ENCODE results near the gene PAPOLA.

PAPOLA gene

DNA sequence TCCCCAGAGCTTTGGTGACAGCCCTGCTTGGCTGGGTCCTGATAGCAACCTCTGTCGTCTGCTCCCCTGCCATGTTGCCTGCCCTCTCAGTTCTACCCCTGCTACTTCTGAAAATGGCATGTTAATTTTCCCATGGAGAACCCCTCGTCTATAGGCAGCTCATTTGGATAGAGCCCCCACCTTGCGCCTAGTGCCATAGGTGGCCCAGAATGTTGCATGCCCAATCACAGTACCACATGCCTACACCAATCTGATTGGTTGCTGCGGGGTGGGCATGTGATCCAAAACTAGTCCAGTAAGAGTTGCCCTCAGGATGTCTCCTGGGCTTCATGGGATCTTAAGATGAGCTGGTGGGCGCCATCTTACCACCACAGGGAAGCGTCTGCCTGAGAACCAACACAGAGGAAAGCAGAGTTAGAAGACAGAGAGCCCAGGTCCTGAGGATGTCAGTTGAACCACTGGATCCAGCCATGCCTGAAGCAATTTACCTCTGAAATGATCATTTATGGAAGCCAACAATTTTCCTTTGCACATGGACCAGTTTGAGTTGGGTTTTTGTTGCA lies 85.7 kb downstream of the PAPOLA start:
- no peak for DNase-seq

DNA sequence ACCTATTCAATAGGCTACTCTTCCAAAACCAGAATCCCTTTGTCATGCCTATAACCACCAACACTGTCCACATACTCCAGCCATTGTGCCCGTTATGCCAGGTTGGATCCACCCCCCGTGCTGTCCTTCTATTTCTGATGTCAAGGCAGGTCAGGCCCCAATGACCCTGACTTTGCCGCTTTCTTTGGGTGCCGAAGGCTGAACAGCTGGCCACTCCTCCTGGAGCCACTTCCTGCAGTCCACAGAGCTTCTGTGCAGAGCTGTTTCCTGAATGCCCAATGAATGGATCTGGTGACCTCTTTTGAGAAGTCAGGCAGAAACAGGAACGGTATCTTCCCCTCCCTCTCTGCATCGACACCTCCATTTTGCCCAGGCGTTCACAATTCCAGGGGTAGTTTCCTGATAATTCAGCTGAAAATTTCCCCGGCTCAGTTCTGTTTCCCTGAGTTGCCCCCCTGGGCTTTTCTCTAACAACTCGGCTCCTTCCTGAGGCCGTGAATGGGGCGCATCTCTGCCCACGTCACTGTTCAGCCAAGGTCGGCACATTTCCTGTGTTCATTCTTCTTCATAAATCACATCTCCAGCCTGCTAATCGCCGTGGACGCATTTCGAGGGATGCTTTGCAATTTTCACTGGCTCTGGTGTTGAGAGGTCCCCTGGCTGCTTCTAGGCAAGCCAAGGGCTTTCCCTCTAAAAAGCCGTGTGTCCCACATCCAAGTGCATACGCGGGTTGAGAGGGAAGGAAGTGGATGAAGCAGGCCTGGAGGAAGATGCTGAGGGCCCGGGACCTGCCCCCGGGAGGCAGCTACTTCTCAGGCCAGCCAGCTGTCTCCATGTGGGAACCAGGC lies 86.5 kb downstream of the PAPOLA start:
- no peak for DNase-seq

DNA sequence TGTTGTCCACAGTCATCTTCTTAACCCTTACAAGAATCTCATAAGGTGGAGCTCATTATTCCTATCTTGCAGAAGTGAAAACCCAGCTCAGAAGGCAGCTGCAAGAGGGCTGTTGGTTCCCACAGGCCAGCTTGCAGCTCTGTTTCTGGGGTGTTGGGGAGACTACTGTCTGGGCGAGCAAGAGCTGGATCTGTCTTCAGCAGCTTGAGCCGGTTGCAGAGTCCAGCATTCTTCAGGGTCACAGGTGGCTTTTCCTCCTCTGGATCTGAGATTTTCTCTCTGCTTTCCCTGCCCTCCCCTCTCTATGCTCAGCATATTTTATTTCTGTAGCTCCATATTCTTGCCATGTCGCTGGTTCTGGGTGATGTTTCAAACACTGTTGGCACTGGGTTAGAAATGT lies 87.4 kb downstream of the PAPOLA start:
- DNase-seq, result no peak

DNA sequence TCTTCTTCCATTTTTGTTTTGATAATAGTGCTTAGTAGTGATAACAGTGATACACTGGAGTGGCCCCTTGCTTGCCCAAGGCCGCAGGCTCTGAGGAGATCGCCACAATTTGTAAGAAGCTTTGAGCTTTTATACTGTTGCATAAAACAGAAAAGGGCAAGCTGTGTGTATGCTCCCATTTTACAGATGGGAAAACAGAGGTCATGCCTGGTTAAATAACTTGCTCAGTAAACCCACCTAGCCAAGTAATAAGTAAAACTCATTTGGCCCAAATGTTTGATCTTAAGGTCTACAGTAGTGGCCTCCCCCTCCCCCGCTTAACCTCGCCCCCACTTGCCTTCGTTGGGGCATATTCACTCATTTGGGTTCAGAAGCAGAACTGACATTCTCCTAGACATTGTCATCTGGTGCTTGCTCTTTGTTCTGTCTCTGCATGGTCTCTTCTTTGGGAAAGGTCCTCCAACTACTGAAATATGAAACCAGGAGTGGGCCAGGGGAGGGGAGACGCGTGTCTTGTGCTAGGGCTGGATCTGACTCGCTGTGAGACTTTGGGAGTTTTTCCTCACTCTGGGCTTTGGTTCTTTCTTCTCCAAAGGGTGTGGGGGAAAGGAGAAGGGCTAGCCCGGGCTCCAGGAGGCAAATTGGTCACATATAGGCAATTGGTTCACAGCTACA lies 88.1 kb downstream of the PAPOLA start:
- no peak for DNase-seq

DNA sequence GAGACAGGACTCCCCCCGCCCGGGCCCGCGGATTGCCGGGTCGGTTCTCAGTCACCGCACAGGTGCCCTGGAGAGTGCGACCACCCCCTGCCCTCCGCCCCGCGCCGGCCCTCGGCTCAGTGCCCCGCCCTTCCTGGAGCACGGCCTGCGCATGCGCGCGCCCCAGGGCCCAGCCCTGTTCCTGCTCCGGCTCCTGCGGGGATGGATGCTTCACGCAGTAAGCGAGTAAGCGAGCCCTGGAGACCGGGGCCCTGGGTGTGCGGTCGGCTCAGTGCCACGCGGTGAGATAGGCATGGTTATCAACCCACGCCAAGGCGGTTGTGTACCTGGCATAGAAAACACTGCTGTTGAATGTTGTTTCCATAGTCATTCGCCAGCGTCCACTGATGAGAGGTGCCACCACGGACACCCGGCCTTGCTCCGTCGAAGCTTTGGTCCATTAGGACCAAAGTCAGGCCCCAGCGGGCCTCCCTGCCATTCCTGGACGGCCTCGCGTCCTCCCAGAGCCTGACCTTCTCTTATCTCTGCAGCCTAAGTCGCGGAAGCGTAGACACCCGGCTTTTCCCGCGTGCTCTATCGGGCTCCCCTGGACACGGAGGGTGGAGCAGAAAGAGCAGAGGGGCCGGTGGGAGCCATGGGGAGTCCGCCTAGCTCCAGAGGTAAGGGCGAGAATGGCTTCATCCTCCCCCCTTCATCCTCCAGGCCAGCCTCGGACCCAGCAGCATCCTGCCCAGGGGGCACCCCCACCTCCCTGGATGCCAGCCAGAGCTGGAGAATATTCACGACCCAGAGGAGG lies 90.6 kb downstream of the PAPOLA start:
- peak; percentile 71 for DNase-seq

DNA sequence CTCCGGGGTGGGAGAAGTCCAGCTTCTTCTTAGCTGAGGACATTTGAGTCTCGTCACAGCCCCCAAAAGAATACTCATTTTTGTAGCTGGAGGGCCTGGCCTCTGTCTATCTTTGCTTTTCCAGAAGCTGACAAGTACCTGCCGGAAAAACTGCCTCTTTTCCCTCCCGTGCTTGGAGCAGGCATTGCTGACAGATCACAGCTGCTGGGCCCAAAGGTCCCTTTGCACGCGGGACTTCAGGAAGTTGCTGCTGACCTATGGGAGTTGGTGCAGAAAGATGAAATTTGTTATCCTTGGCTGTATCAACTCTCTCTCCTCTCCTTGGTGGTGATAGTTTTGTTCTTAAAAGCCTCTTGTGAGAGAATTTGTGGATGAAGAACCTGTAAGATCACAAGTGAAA lies 92.8 kb downstream of the PAPOLA start:
- DNase-seq, result no peak

DNA sequence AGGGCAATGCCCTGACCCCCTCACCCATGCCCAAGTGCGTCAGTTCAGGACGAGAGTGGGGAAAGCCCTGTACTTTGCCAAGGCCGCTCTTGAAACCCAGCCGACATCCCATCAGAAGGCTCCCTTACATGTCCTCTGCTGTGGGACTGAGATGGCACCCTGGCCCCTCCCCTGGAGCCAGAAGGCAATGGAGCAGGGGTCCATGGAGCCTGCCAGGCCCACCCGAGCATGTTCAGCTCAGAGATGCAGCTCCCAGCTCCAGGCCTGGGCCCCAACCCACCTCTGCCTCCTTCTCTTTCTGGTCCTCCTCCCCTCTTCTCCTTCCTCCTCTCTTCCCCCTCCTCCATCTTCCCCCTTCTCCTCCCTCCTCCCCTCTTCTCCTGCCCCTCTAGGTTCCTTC lies 95.5 kb downstream of the PAPOLA start:
- no peak for DNase-seq

DNA sequence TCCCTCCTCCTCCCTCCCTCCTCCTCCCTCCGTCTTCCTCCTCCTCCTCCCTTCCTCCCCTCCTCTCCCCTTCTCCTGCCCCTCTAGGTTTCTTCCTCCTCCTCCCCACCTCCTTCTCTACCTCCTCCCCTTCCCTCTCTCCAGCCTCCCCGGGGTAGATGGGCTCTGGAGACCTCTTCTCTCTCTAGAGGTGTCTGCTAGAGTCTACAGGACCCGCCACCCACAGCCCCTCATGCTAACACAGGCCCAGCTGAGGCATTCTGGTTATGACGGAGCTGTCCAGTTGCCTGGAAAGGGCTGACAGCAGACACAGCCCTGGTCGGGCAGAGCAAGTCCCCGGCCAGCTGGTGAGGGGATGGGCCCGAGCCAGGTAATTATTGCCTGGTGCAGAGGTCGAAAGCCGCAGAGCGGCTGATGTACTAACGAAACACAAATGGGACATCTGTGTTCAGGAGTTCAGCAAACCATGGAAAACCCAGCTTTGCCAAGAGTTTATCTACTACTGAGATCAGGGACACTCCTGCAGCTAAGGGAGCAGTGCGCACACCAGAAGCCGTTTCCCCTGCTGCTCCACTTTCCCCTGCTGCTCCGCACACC lies 96.2 kb downstream of the PAPOLA start:
- DNase-seq, result no peak

DNA sequence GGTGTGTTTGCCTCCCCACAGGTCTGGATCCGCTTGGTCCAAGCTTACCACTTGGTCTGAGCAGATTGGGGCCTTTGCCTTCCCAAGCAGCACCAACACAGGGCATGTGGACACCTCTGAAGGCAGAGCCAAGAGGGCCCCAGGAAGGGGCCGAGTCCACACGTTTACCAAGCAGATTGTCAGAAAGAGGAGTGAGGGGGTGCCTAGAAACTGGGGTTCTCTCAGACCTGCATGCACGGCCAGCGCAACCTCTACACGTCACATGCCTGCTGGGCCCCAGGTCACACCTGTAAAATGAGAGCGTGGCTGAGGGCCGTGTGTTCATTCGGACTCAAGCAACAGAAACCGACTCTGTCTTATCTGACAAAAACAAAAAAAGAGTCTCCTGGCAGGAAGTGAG lies 96.9 kb downstream of the PAPOLA start:
- DNase-seq, result no peak

DNA sequence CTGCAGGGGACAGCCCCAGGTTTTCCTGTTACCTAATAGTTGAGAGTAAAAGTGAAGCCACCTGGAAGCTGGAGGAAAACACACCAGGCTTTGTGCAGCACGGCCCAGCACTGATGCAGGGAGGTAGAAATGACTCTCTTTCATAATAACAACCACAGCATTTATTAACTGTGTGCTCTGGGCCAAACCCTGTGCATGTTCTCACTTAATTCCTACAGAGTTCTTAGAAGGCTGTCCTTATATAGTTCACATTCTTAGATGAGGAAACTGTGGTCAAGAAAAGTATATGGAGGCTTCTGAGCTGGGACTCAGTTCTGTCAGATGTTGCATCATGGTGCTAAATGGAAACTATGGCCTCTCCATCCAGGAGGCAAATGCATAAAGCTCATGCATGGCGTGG lies 100.0 kb downstream of the PAPOLA start:
- DNase-seq, result peak; percentile 17

DNA sequence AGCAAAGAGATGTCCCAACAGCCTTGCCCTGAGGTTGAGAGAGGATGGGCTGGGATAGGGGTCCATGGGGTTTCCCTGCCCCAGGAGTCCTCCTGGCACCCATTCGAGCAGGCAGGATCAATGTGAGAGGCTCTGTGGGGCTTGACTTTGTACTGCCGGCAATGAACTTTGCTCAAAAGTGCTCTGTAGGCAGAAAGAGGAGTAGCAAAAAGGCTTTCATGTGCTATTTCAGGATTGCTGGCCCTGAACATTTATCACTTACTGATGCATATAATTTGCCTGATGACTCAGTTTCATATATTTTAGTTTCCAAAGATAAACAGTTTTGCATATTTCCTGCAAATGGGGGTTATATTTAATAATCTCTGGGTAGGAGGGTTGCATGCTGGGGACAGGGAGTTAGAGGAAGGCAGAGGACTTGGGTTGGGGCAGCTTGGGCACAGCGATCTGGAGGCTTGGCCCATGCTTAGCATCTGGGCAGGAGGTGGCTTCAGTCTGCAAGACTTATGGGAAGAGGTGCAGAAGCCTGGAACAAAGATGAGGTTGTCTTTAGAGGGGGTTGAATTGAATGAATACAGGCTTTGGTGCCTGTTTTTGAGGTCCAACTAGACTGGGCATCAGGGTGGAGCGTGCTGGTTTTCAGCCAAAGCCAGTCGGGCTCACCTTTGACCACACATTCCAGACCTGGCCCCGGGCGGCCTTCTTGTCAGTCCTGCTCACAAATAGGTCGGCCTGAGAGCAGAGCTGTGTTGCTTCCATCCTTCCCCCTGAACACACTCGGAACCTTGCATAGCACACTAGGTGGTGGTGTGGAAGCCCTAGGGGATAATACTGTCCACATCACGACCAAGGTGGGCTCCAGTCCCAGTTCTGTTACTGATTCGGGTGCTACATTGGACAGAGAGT lies 101.4 kb downstream of the PAPOLA start:
- no peak for DNase-seq

DNA sequence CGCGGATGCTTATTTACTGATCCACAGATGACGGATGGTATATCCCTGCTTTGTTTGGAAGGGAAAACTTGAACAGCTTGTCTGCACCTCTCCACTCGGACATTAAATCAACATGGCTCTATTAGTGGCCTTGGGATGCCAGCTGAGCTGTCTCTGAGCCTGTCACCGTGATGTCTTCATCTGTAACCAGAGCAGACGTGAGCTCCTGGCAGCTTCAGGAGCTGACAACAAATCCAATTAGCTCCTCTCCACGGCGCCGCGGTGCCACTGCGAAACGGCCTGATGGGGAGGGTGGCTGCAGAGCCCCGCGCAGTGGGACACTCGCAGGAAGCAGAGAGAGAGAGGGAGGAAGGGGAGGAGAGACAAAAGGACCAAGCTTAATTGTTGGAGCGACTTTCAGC lies 112.3 kb downstream of the PAPOLA start:
- DNase-seq, result no peak

DNA sequence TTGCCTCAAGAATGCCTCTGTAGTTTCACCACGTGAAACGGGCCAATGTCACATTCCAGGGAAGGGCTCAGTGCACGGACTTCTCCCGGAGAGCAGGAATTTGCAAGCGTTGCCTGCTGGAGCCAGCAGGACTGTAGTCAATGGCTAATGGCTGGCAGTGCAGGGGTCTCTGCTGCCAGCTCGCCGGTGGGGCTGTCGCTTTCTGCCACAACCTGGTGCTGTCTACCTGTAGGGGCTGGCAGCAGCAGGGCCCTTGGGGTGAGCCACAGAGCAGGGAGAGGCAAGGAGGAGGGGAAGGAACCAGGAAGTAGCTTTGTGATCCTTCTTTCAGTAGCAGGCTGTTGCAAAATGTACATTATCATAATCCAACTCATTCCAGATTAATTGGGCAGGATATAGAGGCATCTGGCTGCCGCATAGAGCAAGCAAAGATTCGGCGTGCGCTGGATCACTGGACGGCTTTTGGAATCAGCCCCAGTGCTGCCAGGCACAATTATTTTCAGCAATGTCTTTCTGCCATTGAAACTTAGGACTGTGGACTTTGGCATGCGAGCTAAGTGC lies 114.1 kb downstream of the PAPOLA start:
- DNase-seq, result no peak
